Vagina (tissue), 2 donors: ENCODE data around the gene MT1H. TPM values are rescaled to one million over a fixed set of nuclear protein-coding genes. Genes with fewer than 3 reads are reported as not detected.

Source experiments
- DNase-seq, 2 donors: peaks; one replicate each; pipeline ENCODE4 v3.0.0-alpha.2; 2017; ENCODE audit errors: extremely low spot score in 2 of 2
- H3K27ac ChIP-seq: fragments of 200-600 bp; sonication (generic); one replicate; pipeline ENCODE4 v1.5.1; 2019
- H3K27me3 ChIP-seq: fragments of 200-600 bp; sonication (generic); one replicate; pipeline ENCODE4 v1.5.1; 2019
- H3K36me3 ChIP-seq, 2 donors: fragments of 200-600 bp; sonication (generic); one replicate each; pipeline ENCODE4 v1.5.1; 2017 to 2019
- H3K4me1 ChIP-seq: fragments of 200-600 bp; sonication (generic); one replicate; pipeline ENCODE4 v1.5.1; 2019
- H3K4me3 ChIP-seq, 2 donors: fragments of 200-600 bp; sonication (generic); 1 replicate in 1 of 2; 2 replicates in 1 of 2; pipeline ENCODE4 v1.5.1; 2016 to 2019
- H3K9me3 ChIP-seq: fragments of 200-600 bp; sonication (generic); one replicate; pipeline ENCODE4 v1.5.1; 2019
- POLR2A ChIP-seq, 2 donors: fragments of 450-650 bp; IDR thresholded peaks; one replicate each; pipeline ENCODE4 v1.6.1; 2017; ENCODE audit warnings: antibody characterized with exemption in 2 of 2, mild to moderate bottlenecking in 2 of 2, moderate library complexity in 2 of 2
- POLR2AphosphoS5 ChIP-seq, 2 donors: sonication (generic); formaldehyde crosslinking; IDR thresholded peaks; one replicate each; pipeline ENCODE4 v1.9.0; 2017; ENCODE audit warnings: antibody characterized with exemption in 2 of 2, mild to moderate bottlenecking in 2 of 2, low read depth in 1 of 2; ENCODE audit not compliant: insufficient read depth in 1 of 2
- intact Hi-C: fragments of 100-400 bp; cut with DNase I; formaldehyde crosslinking; loops from one replicate; pipeline ENCODE4 v1.15.1; 2023
- total RNA-seq: library from RNA; depleted of rRNA; stranded (reverse); fragments of >200 nt; gene quantifications from one replicate; pipeline ENCODE4 v1.2.3, GENCODE V29; 2016
- TF ChIP-seq, protein P1 (sequence below), 3 experiments: fragments of 450-650 bp in 2 of 3; fragments of 200-600 bp in 1 of 3; sonication (generic) in 1 of 3; IDR thresholded peaks; one replicate each; pipeline ENCODE4 v1.5.1; 2017 to 2019; ENCODE audit warnings: antibody characterized with exemption in 3 of 3, mild to moderate bottlenecking in 2 of 3, moderate library complexity in 2 of 3

Gene MT1H
- total RNA-seq, 1 donor from 2014 or later, result not detected

DNA sequence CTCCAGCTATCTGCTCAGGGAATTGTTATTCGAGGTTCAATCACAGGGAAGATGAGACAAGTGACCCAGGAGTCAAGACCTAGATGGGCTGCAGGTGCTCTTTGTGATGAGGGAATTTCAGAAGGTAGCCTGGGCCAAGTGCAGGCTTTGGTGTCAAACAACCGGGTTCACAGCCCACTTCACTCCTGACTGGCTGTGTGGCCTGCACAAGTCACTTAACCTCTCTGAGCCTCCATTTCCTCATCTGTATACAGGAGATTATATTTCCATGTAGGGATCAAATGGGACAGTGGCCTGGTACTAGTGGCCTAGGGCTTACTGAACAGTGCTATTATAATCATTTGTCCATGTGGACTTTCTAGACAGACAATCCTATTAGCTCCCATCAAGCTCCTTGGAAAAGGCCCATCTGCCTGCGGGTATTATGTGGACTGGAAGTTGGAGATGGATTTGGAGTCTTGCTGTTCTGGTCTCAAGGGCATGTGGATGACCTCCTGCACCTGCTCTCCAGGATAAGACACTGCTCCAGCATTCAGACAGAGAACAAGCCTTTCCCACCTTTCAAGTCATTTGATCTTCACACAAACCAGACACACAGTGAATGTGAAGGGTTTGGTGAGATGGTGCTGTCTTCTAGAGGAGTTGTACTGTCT is 9.6 kb downstream of the MT1H start:
- H3K36me3 ChIP-seq, result no peaks in the 10 kb centered on the region
- H3K4me3 ChIP-seq, result no peak overlapping the region
- peaks cover 34% of the 10 kb centered on the region for H3K4me1 ChIP-seq
- intact Hi-C loops, result no loop called here
- DNase-seq, result no peak
- H3K27ac ChIP-seq, result no peak overlapping the region
- no peaks in the 10 kb centered on the region for H3K9me3 ChIP-seq
- H3K27me3 ChIP-seq, result no peaks in the 10 kb centered on the region
- TF ChIP-seq POLR2A (IDR thresholded peaks at IDR 0.05) (no peak), POLR2AphosphoS5 (IDR thresholded peaks at IDR 0.05; ENCODE audit: insufficient read depth in 1 of 2, low read depth in 1 of 2) (no peak)
- TF ChIP-seq, protein P1, sequence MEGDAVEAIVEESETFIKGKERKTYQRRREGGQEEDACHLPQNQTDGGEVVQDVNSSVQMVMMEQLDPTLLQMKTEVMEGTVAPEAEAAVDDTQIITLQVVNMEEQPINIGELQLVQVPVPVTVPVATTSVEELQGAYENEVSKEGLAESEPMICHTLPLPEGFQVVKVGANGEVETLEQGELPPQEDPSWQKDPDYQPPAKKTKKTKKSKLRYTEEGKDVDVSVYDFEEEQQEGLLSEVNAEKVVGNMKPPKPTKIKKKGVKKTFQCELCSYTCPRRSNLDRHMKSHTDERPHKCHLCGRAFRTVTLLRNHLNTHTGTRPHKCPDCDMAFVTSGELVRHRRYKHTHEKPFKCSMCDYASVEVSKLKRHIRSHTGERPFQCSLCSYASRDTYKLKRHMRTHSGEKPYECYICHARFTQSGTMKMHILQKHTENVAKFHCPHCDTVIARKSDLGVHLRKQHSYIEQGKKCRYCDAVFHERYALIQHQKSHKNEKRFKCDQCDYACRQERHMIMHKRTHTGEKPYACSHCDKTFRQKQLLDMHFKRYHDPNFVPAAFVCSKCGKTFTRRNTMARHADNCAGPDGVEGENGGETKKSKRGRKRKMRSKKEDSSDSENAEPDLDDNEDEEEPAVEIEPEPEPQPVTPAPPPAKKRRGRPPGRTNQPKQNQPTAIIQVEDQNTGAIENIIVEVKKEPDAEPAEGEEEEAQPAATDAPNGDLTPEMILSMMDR (IDR thresholded peaks at IDR 0.05), result no peak

- DNase-seq, result no peak
- H3K4me1 ChIP-seq, result peaks cover 34% of the 10 kb centered on the region
- intact Hi-C loops, result loop anchor here (5.0 kb wide), 1 partner anchor 53 kb away; the partner anchor contains the start of gene MT1E
- H3K4me3 ChIP-seq, result no peak overlapping the region
- no peaks in the 10 kb centered on the region for H3K9me3 ChIP-seq
- H3K36me3 ChIP-seq, result no peaks in the 10 kb centered on the region
- no peak overlapping the region for H3K27ac ChIP-seq
- no peak for TF ChIP-seq POLR2A (IDR thresholded peaks at IDR 0.05)
- TF ChIP-seq, protein P1 (IDR thresholded peaks at IDR 0.05), result no peak
- no peaks in the 10 kb centered on the region for H3K27me3 ChIP-seq
Observed at GRCh38 chr16:56679818-56680217, 10.2 kb downstream of the MT1H start.

- Histone ChIP-seq H3K9me3 (no peaks in the 10 kb centered on the region), H3K4me3 (peak within 1 kb of the TSS; percentile 59 to 75), H3K27ac (peak within 1 kb of the TSS; percentile 80), H3K4me1 (peaks cover 24% of the 10 kb centered on the region), H3K27me3 (no peaks in the 10 kb centered on the region), H3K36me3 (no peaks in the 10 kb centered on the region)
- intact Hi-C loops, result loop anchor here (2.0 to 5.0 kb wide), 2 partner anchors 55 to 75 kb away; partner anchors contain the start of gene MT1E
- DNase-seq, result peak in 1 of 2 donors; percentile 98
- TF ChIP-seq, protein P1 (IDR thresholded peaks at IDR 0.05), result no peak
- TF ChIP-seq POLR2A (IDR thresholded peaks at IDR 0.05) (peak in 1 of 2 donors; percentile 96), POLR2AphosphoS5 (IDR thresholded peaks at IDR 0.05; ENCODE audit: insufficient read depth in 1 of 2, low read depth in 1 of 2) (peak; percentile 79 to 98)
Observed at GRCh38 chr16:56681939-56682702, 12.5 kb downstream of the MT1H start, which contains the start of gene MT1X. TSS of gene MT1X (plus strand) at chr16:56682470. CDS start at chr16:56682541, 71 bp downstream.

DNA sequence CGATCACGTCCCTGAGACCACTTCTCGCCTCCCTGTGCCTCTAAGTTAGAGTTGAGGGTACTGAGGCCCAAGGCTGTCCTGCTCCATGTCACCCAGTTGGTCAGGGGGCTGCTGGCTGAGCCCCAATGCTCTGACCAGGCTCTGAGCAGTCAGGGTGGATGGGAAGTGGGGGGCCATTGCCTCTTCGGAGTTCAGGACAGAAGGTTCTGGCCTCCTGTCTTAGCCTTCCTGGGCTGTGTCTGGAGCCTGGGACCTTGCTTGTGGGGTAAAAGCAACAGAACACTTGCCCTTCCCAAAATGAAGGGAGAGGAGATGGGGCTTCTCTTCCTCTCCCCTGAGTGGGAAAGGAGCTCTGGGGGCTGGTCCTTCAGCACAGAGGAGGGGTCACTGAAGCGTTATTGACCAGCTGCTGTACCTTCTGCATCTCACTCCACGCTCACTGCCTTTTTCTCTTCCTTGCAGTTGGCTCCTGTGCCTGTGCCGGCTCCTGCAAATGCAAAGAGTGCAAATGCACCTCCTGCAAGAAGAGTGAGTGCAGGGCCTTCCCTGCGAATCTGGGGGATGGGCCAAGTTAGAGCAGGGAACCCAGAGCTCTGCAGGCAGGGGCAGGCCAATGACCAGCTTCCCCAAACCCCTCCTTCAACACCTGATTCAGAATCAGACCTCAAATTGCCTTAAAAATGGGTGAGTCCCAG is 13.2 kb downstream of the MT1H start:
- no peak for DNase-seq
- Histone ChIP-seq H3K4me3 (peak overlapping the region; percentile 59 to 75), H3K27ac (peak overlapping the region; percentile 80), H3K9me3 (no peaks in the 10 kb centered on the region), H3K36me3 (no peaks in the 10 kb centered on the region), H3K27me3 (no peaks in the 10 kb centered on the region), H3K4me1 (peaks cover 24% of the 10 kb centered on the region)
- no peak for TF ChIP-seq POLR2AphosphoS5 (IDR thresholded peaks at IDR 0.05; ENCODE audit: insufficient read depth in 1 of 2, low read depth in 1 of 2)
- TF ChIP-seq, protein P1 (IDR thresholded peaks at IDR 0.05), result no peak
- no peak for TF ChIP-seq POLR2A (IDR thresholded peaks at IDR 0.05)
- intact Hi-C loops, result loop anchor here (2.0 to 5.0 kb wide), 2 partner anchors 56 to 76 kb away; partner anchors contain the start of gene MT1E
